Gastroesophageal sphincter (tissue), 3 donors: Measurements from ENCODE around the gene RHCE.
"Not testable (repeated sequence)": the region's sequence is repeated elsewhere in the genome, so short reads cannot be mapped to it uniquely, and the experiment has no call there.

Experiments used
- EP300 ChIP-seq: sonication (generic); formaldehyde crosslinking; IDR thresholded peaks from one replicate; pipeline ENCODE4 v1.6.1; 2017; ENCODE audit warnings: antibody characterized with exemption, mild to moderate bottlenecking
- POLR2A ChIP-seq, 2 donors: fragments of 450-650 bp; IDR thresholded peaks; one replicate each; pipeline ENCODE4 v1.6.1; 2017; ENCODE audit warnings: antibody characterized with exemption in 2 of 2, mild to moderate bottlenecking in 2 of 2, moderate library complexity in 1 of 2
- POLR2AphosphoS5 ChIP-seq: sonication (generic); formaldehyde crosslinking; IDR thresholded peaks from one replicate; pipeline ENCODE4 v1.6.1; 2017; ENCODE audit warnings: antibody characterized with exemption
- TF ChIP-seq, protein P1 (sequence below), 4 experiments: fragments of 200-600 bp in 2 of 4; fragments of 450-650 bp in 2 of 4; sonication (generic) in 1 of 4; IDR thresholded peaks; one replicate each; pipeline ENCODE4 v1.5.1; 2017 to 2019; ENCODE audit warnings: antibody characterized with exemption in 4 of 4, mild to moderate bottlenecking in 2 of 4, moderate library complexity in 2 of 4

DNA sequence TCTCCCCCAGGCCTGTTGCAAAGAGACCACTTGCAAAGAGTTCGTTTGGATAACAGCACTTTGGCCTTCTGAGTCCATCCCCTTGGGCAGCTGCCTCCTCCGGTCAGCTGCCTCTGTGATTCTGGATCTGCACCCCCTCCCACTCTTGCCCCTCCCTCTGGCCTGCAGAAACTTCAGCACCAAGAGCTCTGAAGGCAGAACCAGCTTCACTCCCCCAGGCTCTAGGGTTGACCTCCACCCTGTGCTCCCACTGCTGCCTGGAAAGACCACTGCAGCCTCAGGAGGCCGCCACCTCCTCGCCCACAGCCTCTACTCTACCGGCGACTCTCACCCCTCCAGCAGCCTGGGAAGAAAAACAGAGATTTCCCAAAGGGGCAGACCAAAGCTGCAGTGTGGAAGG is 6.5 kb downstream of the RHCE start:
- not testable (repeated sequence) for TF ChIP-seq POLR2A (IDR thresholded peaks at IDR 0.05); POLR2AphosphoS5; EP300
- TF ChIP-seq, protein P1, sequence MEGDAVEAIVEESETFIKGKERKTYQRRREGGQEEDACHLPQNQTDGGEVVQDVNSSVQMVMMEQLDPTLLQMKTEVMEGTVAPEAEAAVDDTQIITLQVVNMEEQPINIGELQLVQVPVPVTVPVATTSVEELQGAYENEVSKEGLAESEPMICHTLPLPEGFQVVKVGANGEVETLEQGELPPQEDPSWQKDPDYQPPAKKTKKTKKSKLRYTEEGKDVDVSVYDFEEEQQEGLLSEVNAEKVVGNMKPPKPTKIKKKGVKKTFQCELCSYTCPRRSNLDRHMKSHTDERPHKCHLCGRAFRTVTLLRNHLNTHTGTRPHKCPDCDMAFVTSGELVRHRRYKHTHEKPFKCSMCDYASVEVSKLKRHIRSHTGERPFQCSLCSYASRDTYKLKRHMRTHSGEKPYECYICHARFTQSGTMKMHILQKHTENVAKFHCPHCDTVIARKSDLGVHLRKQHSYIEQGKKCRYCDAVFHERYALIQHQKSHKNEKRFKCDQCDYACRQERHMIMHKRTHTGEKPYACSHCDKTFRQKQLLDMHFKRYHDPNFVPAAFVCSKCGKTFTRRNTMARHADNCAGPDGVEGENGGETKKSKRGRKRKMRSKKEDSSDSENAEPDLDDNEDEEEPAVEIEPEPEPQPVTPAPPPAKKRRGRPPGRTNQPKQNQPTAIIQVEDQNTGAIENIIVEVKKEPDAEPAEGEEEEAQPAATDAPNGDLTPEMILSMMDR (IDR thresholded peaks at IDR 0.05) = not testable (repeated sequence)
